Glutamatergic neuron (in vitro differentiated cells): Measurements from ENCODE around the gene PTGFRN. TPM values are rescaled to one million over a fixed set of nuclear protein-coding genes. Genes with fewer than 3 reads are reported as not detected.
A peak's percentile ranks its signal among the peaks of the same experiment; 100 is the strongest.

Experiments used
- DNase-seq: peaks from one replicate; pipeline ENCODE4 v3.0.0; 2022
- H3K27ac Mint-ChIP-seq: one replicate; pipeline ENCODE4 v1.8.0; 2020; ENCODE audit warnings: mild to moderate bottlenecking, mixed read lengths, inconsistent platforms; ENCODE audit not compliant: unreplicated experiment
- H3K27me3 Mint-ChIP-seq: one replicate; pipeline ENCODE4 v1.8.0; 2020; ENCODE audit warnings: mild to moderate bottlenecking, moderate library complexity, mixed read lengths, inconsistent platforms; ENCODE audit not compliant: unreplicated experiment
- H3K36me3 Mint-ChIP-seq: one replicate; pipeline ENCODE4 v1.8.0; 2020; ENCODE audit warnings: mild to moderate bottlenecking, mixed read lengths, inconsistent platforms; ENCODE audit not compliant: unreplicated experiment
- H3K4me1 Mint-ChIP-seq: one replicate; pipeline ENCODE4 v1.8.0; 2020; ENCODE audit warnings: mild to moderate bottlenecking, low read depth, mixed read lengths, inconsistent platforms; ENCODE audit not compliant: unreplicated experiment
- H3K4me3 Mint-ChIP-seq: one replicate; pipeline ENCODE4 v1.8.0; 2020; ENCODE audit warnings: mild to moderate bottlenecking, mixed read lengths, inconsistent platforms; ENCODE audit not compliant: unreplicated experiment
- H3K9me3 Mint-ChIP-seq: one replicate; pipeline ENCODE4 v1.8.0; 2020; ENCODE audit warnings: mild to moderate bottlenecking, moderate library complexity, mixed read lengths, inconsistent platforms; ENCODE audit not compliant: unreplicated experiment
- CTCF ChIP-seq: fragments of 200-600 bp; sonication (generic); IDR thresholded peaks from one replicate; pipeline ENCODE4 v1.5.0; 2021; ENCODE audit not compliant: partially characterized antibody, unreplicated experiment
- total RNA-seq: library from RNA; stranded (reverse); fragmentation: NEBNext Ultra II Directional; extraction: Animal tissue kit (Norgen Biotek cat#: 25700); gene quantifications from one replicate; pipeline ENCODE4 v1.2.1, GENCODE V29; 2021; ENCODE audit not compliant: unreplicated experiment

PTGFRN gene
- total RNA-seq, 1 donor from 2014 or later = 61.2 TPM

- peak; percentile 54 for DNase-seq
- TF ChIP-seq CTCF = no peak
- Mint-ChIP-seq H3K27me3 (no peaks in the 10 kb centered on the region), H3K9me3 (peaks cover 5% of the 10 kb centered on the region), H3K4me1 (peaks cover 40% of the 10 kb centered on the region), H3K4me3 (peak overlapping the region; percentile 34), H3K27ac (peak overlapping the region; percentile 80), H3K36me3 (peaks cover 29% of the 10 kb centered on the region)
Observed at GRCh38 chr1:116990612-116991151, 81.0 kb downstream of the PTGFRN start.

GRCh38 chr1:116991171-116991845, 81.6 kb downstream of the PTGFRN start:
- Mint-ChIP-seq H3K4me1 (peaks cover 39% of the 10 kb centered on the region), H3K27ac (no peak overlapping the region), H3K36me3 (peaks cover 29% of the 10 kb centered on the region), H3K27me3 (no peaks in the 10 kb centered on the region), H3K4me3 (no peak overlapping the region), H3K9me3 (peaks cover 5% of the 10 kb centered on the region)
- DNase-seq = no peak
- no peak for TF ChIP-seq CTCF

GRCh38 chr1:116991918-116992317, 82.2 kb downstream of the PTGFRN start:
- Mint-ChIP-seq H3K9me3 (peaks cover 4% of the 10 kb centered on the region), H3K27me3 (no peaks in the 10 kb centered on the region), H3K4me3 (no peak overlapping the region), H3K27ac (no peak overlapping the region), H3K4me1 (peaks cover 34% of the 10 kb centered on the region), H3K36me3 (peaks cover 29% of the 10 kb centered on the region)
- DNase-seq = no peak
- TF ChIP-seq CTCF = no peak

- H3K9me3 Mint-ChIP-seq = peaks cover 2% of the 10 kb centered on the region
- no peak overlapping the region for H3K27ac Mint-ChIP-seq
- TF ChIP-seq CTCF = no peak
- H3K4me1 Mint-ChIP-seq = peaks cover 26% of the 10 kb centered on the region
- no peaks in the 10 kb centered on the region for H3K27me3 Mint-ChIP-seq
- H3K4me3 Mint-ChIP-seq = no peak overlapping the region
- no peak for DNase-seq
- H3K36me3 Mint-ChIP-seq = peaks cover 29% of the 10 kb centered on the region
Observed at GRCh38 chr1:116993286-116993685, 83.6 kb downstream of the PTGFRN start.

GRCh38 chr1:116994411-116994810, 84.7 kb downstream of the PTGFRN start:
- no peak overlapping the region for H3K4me3 Mint-ChIP-seq
- H3K27ac Mint-ChIP-seq = no peak overlapping the region
- DNase-seq = no peak
- peaks cover 29% of the 10 kb centered on the region for H3K36me3 Mint-ChIP-seq
- peaks cover 18% of the 10 kb centered on the region for H3K4me1 Mint-ChIP-seq
- peaks cover 2% of the 10 kb centered on the region for H3K9me3 Mint-ChIP-seq
- TF ChIP-seq CTCF = no peak
- H3K27me3 Mint-ChIP-seq = no peaks in the 10 kb centered on the region
